ENCODE results near the gene KCNH1.

DNA sequence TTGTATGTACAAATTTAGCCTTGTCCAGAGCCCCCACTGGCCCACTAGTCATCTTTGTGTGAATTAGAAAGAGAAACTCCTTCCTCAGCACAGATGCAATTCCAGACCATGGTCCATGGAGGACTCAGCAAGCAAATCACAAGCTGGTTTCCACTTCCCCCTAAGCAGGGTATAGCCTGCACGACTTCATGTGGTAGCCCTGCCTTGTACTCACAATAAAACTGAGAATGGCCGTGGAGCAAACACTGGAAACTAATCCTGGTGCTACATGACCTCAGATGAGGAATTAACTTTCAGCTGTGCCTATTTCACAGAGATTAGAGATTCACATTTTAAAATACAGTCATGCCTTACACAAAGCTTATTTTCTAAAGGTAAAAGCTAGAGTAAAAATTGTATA lies 32.5 kb downstream of the KCNH1 start:
- TF ChIP-seq POLR2A (IDR thresholded peaks at IDR 0.05), result no peak
- TF ChIP-seq, protein P1, sequence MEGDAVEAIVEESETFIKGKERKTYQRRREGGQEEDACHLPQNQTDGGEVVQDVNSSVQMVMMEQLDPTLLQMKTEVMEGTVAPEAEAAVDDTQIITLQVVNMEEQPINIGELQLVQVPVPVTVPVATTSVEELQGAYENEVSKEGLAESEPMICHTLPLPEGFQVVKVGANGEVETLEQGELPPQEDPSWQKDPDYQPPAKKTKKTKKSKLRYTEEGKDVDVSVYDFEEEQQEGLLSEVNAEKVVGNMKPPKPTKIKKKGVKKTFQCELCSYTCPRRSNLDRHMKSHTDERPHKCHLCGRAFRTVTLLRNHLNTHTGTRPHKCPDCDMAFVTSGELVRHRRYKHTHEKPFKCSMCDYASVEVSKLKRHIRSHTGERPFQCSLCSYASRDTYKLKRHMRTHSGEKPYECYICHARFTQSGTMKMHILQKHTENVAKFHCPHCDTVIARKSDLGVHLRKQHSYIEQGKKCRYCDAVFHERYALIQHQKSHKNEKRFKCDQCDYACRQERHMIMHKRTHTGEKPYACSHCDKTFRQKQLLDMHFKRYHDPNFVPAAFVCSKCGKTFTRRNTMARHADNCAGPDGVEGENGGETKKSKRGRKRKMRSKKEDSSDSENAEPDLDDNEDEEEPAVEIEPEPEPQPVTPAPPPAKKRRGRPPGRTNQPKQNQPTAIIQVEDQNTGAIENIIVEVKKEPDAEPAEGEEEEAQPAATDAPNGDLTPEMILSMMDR (IDR thresholded peaks at IDR 0.05), result no peak
